GM21576 (cell line): ENCODE measurements around the gene IGFL3.
"Not testable (repeated sequence)": the region's sequence is repeated elsewhere in the genome, so short reads cannot be mapped to it uniquely, and the experiment has no call there.

Experiments used
- ATAC-seq: cut with Tn5 transposase; IDR thresholded peaks from one replicate; pipeline ENCODE4 v1.9.1; 2021; ENCODE audit warnings: mild to moderate bottlenecking, moderate library complexity; ENCODE audit not compliant: unreplicated experiment

The IGFL3 gene

GRCh38 chr19:46124638-46125115 lies at the start of gene IGFL3:
Gene IGFL3, minus strand, starts transcription at chr19:46124688. Its CDS starts 39 bp downstream, at chr19:46124649.
- no peak for ATAC-seq

- ATAC-seq = no peak
Measured at GRCh38 chr19:46173886-46174480, 49.5 kb upstream of the IGFL3 start.

GRCh38 chr19:46162731-46163130 lies 38.2 kb upstream of the IGFL3 start:
- no peak for ATAC-seq

DNA sequence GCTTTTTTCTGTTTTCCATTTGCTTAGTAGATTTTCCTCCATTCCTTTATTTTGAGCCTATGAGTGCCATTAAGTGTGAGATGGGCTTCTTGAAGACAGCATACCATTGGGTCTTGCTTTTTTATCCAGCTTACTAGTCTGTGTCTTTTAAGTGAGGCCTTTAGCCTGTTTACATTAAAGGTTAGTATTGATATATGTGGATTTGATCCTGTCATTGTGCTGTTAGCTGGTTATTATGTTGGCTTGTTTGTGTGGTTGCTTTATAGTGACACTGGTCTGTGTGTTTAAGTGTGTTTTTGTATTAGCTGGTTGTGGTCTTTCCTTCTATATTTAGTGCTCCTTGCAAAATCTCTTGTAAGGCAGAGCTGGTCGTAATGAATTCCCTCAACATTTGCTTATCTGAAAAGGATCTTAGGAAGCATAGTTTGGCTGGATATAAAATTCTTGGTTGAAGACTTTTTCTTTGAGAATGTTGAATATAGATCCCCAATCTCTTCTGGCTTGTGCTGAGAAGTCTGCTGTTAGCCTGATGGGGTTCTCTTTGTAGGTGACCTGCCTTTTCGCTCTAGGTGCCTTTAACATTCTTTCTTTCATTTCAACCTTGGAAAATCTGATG lies 37.3 kb upstream of the IGFL3 start:
- ATAC-seq = not testable (repeated sequence)

DNA sequence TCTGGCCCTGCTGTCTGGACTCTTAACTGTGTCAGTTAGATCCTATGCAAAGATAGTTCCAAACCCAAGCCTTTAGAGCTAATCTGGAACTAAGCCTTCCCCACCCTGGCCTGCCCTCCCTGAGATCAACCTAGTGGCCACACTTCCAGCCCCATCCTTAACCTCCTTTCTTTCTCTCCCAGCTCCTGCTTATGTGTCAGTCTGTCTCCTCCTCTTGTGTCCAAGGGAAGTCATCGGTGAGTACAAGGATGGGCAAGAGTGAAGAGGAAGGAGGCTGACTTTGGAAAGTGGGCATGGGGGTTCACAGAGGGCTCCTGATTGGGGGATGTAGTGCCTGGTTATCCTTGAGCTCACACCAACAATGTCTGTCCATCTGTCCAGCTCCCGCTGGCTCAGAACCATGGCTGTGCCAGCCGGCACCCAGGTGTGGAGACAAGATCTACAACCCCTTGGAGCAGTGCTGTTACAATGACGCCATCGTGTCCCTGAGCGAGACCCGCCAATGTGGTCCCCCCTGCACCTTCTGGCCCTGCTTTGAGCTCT lies 35.8 kb upstream of the IGFL3 start:
- no peak for ATAC-seq

DNA sequence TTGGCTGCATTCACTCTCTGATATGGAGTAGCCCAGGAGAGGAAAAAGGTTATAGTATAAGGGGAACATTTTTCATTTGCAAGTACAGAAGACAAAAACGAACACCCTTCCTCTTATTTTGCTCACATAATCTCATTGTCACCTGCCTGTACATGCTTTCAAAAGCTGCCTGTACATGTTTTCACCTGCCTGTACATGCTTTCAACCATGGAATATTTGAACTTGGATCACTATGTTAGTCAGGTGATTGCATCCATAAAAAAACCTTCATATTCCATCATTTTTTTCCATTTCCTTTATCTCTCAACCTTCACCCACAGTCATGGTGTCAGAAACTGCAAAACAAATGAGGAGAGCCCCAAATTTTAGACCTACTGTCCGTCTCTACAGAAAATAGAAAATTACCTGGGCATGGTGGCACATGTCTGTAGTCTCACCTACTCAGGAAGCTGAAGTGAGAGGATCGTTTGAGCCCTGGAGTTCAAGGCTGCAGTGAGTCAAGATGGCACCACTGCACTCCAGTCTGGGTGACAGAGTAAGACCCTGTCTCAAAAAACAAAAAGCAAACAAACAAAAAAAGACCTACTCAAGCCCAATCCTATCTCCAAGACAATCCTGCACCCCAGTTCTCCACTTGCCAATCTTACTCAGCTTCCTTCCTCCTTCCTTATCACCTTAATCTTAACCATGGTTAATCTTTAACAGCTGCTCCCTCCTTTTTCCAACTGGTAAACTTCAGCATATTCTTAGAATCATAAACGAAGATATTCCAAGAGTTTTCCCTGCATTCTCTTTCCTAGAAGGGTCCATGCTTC lies 35.1 kb upstream of the IGFL3 start:
- ATAC-seq = no peak

DNA sequence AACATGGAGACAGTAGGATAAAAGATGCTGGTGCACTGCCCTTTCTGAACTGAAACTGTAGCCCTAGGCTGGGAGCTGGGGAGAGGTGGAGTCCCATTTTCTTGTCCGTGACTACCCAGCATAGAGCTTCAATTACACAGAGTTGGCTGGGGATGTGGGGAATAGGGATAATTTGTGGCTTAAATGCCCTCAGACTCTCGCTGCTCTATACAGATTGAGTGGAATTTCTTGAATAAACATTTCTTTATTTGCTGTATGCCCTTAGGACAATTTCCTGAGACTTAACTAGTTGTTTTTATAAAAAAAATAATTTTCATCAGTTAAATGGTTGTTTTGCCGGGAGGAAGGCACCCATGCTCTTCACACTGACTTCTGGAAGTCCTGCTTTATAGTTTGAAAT lies 30.7 kb upstream of the IGFL3 start:
- no peak for ATAC-seq

DNA sequence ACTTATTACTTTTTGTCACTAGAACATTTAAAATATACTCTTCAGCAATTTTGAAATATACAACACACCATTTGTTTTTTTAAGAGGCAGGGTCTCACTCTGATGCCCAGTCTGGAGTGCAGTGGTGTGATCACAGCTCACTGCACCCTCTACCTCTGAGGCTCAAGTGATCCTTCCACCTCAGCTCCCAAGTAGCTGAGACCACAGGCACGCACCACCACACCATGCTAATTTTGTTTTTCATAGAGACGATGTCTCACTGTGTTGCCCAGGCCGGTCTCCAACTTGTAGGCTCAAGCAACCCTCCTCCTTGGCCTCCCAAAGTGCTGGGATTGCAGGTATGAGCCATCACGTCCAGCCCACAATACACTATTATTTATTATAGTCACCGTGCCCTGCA lies 26.1 kb upstream of the IGFL3 start:
- ATAC-seq = no peak

DNA sequence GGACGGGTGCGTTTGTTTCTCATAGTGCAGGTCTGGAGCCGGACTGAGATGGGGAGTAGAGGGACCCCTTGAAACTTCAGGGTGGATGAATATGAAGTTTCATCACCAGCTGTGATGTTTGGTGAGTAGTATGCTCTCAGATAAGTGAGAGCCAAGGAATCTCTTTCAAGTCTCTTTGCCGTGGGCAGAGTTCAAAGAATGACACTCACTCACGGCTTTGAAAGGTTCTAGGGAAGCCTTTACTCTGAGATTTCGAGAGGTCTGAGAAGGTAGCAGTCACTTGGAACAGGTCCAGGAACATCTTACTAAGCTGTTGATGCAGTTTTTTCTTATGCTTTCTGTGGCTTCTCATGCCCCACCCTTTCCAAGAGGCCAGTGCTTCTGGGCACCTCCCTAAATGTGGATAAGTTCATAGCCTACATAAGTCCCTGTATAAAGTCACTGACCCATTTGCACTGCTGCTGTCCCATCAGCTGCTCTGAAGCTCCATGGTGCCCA lies 23.4 kb upstream of the IGFL3 start, which contains the start of gene IGFL2:
IGFL2 (plus strand) TSS at position 448 of the 498 bp plus-strand sequence; CDS start at position 489, 41 bp downstream.
- no peak for ATAC-seq

DNA sequence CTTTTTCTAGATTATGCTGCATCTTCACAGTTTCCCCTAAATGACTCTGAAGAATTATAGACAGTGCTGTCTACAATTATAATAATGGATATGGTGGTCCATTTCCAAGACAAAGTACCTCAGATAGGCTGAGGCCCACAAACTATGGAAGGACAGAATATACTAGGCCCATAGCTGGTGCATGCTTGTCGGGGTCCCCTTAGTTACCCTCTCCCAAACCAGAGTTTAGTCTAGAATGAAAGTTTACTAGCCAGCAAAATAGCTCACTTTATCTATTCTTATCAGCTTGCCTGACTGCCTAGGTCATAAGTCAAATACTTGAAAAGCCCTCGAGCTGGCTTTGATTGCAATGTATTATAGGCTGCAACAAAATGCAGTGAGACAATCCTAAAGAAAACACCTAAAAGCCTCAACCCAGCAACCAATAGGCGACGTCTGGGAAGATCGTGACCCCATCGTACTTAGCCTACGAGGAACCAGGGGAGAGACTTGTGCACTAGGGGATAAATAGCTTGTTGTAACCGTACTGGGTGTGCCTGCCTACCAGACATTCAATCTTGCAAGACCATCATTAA lies 22.8 kb upstream of the IGFL3 start:
- no peak for ATAC-seq

- ATAC-seq = no peak
Measured at GRCh38 chr19:46144756-46145155, 20.3 kb upstream of the IGFL3 start.

GRCh38 chr19:46142294-46142693 lies 17.8 kb upstream of the IGFL3 start:
- no peak for ATAC-seq

GRCh38 chr19:46141421-46141820 lies 16.9 kb upstream of the IGFL3 start:
- ATAC-seq = no peak

DNA sequence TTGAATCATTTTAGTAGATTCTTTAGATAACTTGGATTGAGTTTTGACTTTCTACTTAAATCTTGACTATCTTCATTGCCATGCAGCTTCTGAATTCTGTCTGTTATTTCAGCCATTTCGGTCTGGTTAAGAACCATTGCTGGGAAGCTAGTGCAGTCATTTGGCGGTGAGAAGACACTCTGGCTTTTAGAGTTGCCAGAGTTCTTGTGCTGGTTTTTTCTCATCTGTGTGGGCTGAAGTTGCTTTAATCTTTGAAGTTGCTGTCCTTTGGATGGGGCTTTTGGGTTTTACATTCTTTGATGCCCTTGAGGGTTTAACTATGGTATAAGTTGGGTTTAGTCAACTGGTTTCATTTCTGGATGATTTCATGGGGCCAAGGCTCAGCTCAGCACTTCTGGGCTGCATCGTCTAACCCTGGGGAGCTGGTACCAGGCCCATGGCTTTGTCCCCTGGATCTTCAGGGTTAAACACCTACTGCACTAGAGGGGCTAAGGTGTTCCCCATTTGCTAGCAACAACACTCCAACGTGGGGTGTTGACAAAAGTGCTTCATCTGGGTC lies 13.5 kb upstream of the IGFL3 start:
- ATAC-seq = no peak

DNA sequence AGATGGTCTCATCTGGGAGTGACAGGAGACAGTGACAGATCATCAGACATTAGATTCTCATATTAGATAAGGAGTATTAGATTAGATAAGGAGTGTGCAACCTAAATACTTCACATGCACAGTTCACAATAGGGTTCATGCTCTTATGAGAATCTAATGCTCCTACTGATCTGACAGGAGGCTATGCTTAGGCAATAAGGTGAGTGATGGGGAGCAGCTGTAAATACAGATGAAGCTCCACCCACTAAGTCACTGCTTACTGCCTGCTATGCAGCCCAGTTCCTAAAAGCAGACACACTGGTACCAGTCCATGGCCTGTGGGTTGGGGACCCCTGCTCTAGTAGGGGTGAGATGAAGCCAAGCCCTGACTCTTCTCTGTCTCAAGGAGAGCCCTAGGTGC lies 10.0 kb upstream of the IGFL3 start:
- no peak for ATAC-seq

- ATAC-seq = no peak
Measured at GRCh38 chr19:46133777-46134241, 9.3 kb upstream of the IGFL3 start.

DNA sequence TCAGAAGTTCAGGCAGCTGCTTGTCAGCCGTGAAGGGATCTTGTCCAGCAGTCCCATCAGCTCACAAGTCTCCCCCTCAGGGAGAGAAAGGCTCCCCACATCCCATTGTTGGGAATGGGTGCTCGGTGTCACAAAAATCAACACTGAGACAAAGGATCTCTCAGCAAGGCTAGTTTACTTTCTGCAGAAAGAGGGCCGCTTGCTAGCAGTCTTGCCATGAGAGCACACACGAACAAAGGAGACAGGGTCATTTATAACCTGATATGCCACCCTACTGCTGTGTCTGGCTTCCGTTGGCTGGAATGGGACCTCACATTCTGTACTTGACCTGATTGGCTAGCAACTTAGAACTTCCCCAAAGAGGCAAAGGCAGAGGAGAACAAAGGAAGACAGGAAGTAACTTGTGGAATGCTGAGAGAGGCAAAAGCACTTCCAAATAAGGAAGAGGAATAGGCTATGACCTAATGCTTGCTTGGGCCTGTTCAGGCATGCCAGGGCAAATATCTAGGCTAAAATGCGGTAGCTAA lies 8.7 kb upstream of the IGFL3 start:
- ATAC-seq = no peak

- ATAC-seq = no peak
Measured at GRCh38 chr19:46132508-46133100, 8.1 kb upstream of the IGFL3 start.

GRCh38 chr19:46131485-46132143 lies 7.1 kb upstream of the IGFL3 start:
- ATAC-seq = no peak
